ENCODE data around the gene ZNF384. TPM values are rescaled to one million over a fixed set of nuclear protein-coding genes. Genes with fewer than 3 reads are reported as not detected.

The ZNF384 gene
- total and polyA plus RNA-seq, 2 of the 8 experiments (the other 6 are each of a cell fraction or from before 2014, with no cell fraction given), result 59.0 to 59.6 TPM

- no peaks in the 10 kb centered on the region for H3K9me3 ChIP-seq (ENCODE audit: insufficient read depth in 2 of 2, low read depth in 1 of 2, low read length in 1 of 2)
- H3K9ac ChIP-seq (replicated peaks in 1 of 4; ENCODE audit: extremely low read depth in 1 of 4, low read depth in 3 of 4, low read length in 3 of 4), result peak overlapping the region; percentile 29 to 69 (median 48); a peak in 6 of 7 replicates
- CTCF ChIA-PET (ENCODE audit: partially characterized antibody), result interaction anchor here (0.5 to 4.5 kb wide), 12 partner anchors 11 to 136 kb away, joined by 3 to 39 read pairs (median 4); partner anchors contain the start of gene ZNF384
- peak overlapping the region; percentile 84 to 99 for H3K4me2 ChIP-seq (ENCODE audit: insufficient read depth in 1 of 2, low read depth in 2 of 2, low read length in 2 of 2)
- WGBS, 2 experiments (ENCODE audit: extremely low coverage in 1 of 2, insufficient coverage in 1 of 2, insufficient read length in 1 of 2, insufficient replicate concordance in 2 of 2, low coverage in 1 of 2, low lambda C conversion rate in 2 of 2, missing lambda C conversion rate in 1 of 2), result 2% methylated on average over 19 of the region's 65 CpGs; no CpG with 5 or more reads in 1 of the 2 experiments
- H3K36me3 ChIP-seq (ENCODE audit: control insufficient read depth in 2 of 4, insufficient read depth in 4 of 4, low read length in 3 of 4), result 0 out of 8 replicates have a peak, but pooled peaks cover 0 to 3% (median 0%) of the 10 kb centered on the region in 4 experiments
- peaks cover 0 to 16% (median 14%) of the 10 kb centered on the region in 4 experiments; a peak in 6 of 7 replicates for H3K27me3 ChIP-seq (replicated peaks in 1 of 4; ENCODE audit: control insufficient read depth in 3 of 4, extremely low read depth in 1 of 4, insufficient read depth in 3 of 4, low read length in 3 of 4)
- no peaks in the 10 kb centered on the region for H3K79me2 ChIP-seq (ENCODE audit: control insufficient read depth in 1 of 2, insufficient read depth in 2 of 2, low read length in 2 of 2)
- no peak overlapping the region for H2AK5ac ChIP-seq (ENCODE audit: low read depth, low read length)
- H2BK12ac ChIP-seq (ENCODE audit: low read depth, low read length), result 0 out of 2 replicates have a peak overlapping the region, but pooled peaks have one; percentile 87
- no peaks in the 10 kb centered on the region; the same call in 1 of the 2 replicates for H3K79me1 ChIP-seq (ENCODE audit: low read depth, low read length)
- H3K4me3 ChIP-seq (ENCODE audit: extremely low read depth in 1 of 4, insufficient read depth in 2 of 4, low read depth in 3 of 4, low read length in 4 of 4), result peak overlapping the region; percentile 72 to 90 (median 72)
- FAIRE-seq (no peak), DNase-seq (ENCODE audit: low read depth in 1 of 2, low spot score in 2 of 2) (peak in 1 of 2 experiments; percentile 79)
- peak overlapping the region; percentile 60; the same call in 1 of the 2 replicates for H2BK5ac ChIP-seq (ENCODE audit: low read depth, low read length)
- H3K56ac ChIP-seq (replicated peaks; ENCODE audit: insufficient read length, low read depth, low read length), result peak overlapping the region; percentile 5
- no peak overlapping the region; the same call in 1 of the 2 replicates for H2BK15ac ChIP-seq (ENCODE audit: low read length)
- POLR2A ChIA-PET (ENCODE audit: partially characterized antibody), result interaction anchor here (0.6 to 3.1 kb wide), 18 partner anchors 8 to 166 kb away, joined by 3 to 32 read pairs (median 3); partner anchors contain the start of genes CDCA3, GAPDH, USP5 and ZNF384
- H3K23ac ChIP-seq (ENCODE audit: insufficient read length), result no peak overlapping the region
- peaks cover 0 to 12% (median 9%) of the 10 kb centered on the region in 4 experiments; a peak in 5 of 7 replicates for H3K4me1 ChIP-seq (replicated peaks in 1 of 4; ENCODE audit: control insufficient read depth in 3 of 4, insufficient read depth in 4 of 4, low read length in 3 of 4)
- H3K14ac ChIP-seq (ENCODE audit: insufficient read length), result no peak overlapping the region
- no peak overlapping the region for H2BK120ac ChIP-seq (replicated peaks; ENCODE audit: low read depth, low read length)
- no peak overlapping the region for H2BK20ac ChIP-seq (ENCODE audit: low read length)
- peak overlapping the region; percentile 55 for H4K5ac ChIP-seq (ENCODE audit: insufficient read length, low read depth, low read length)
- H3K23me2 ChIP-seq (ENCODE audit: low read depth, low read length), result peaks cover 14% of the 10 kb centered on the region
- H4K20me1 ChIP-seq (replicated peaks in 1 of 2; ENCODE audit: control insufficient read depth in 1 of 2, insufficient read depth in 2 of 2, low read length in 2 of 2), result no peaks in the 10 kb centered on the region
- H3K27ac ChIP-seq (ENCODE audit: low read depth, low read length), result no peak overlapping the region
- H4K91ac ChIP-seq (replicated peaks; ENCODE audit: insufficient read length, low read length), result no peak overlapping the region
- H2AFZ ChIP-seq (ENCODE audit: low read length), result 0 out of 2 replicates have a peak overlapping the region, but pooled peaks have one; percentile 60
- 0 out of 2 replicates have a peak overlapping the region, but pooled peaks have one; percentile 30 for H4K8ac ChIP-seq (ENCODE audit: extremely low read depth, insufficient read depth, low read length)
- H3K4ac ChIP-seq (replicated peaks; ENCODE audit: insufficient read length, low read depth, low read length), result no peak overlapping the region
- peak overlapping the region; percentile 93 for H3K18ac ChIP-seq (ENCODE audit: extremely low read depth, low read length)
- TF ChIP-seq ATF2 (IDR thresholded peaks at IDR 0.05; ENCODE audit: low read length), result no peak
- TF ChIP-seq SUZ12 (IDR thresholded peaks at IDR 0.05; ENCODE audit: low read length), result peak; percentile 45; the same call in 1 of the 2 replicates
- no peak for TF ChIP-seq YY1 (IDR thresholded peaks at IDR 0.05; ENCODE audit: low read depth, low read length)
- 0 out of 2 replicates have a peak, but pooled peaks have one; percentile 43 for TF ChIP-seq PHF8 (conservative IDR thresholded peaks at IDR 0.05; ENCODE audit: low read depth, low read length)
- peak; percentile 0 for TF ChIP-seq EZH2 (IDR thresholded peaks at IDR 0.05; ENCODE audit: low read depth, low read length, severe bottlenecking)
- peak; percentile 13; the same call in 1 of the 2 replicates for TF ChIP-seq MAX (IDR thresholded peaks at IDR 0.05)
- TF ChIP-seq SIN3A (conservative IDR thresholded peaks at IDR 0.05 in 1 of 2, IDR thresholded peaks at IDR 0.05 in 1 of 2; ENCODE audit: low read depth in 1 of 2, low read length in 2 of 2), result peak in 1 of 2 experiments; percentile 61; a peak in 1 of 4 replicates
- TF ChIP-seq BRCA1 (IDR thresholded peaks at IDR 0.05; ENCODE audit: low read depth, low read length), result no peak
Observed at GRCh38 chr12:6699989-6700645, 10.9 kb upstream of the ZNF384 start.

Measured in H1 (cell line).